HFFc6 (cell line): Measurements from ENCODE around the gene USP36. TPM values are rescaled to one million over a fixed set of nuclear protein-coding genes. Genes with fewer than 3 reads are reported as not detected.
A peak's percentile ranks its signal among the peaks of the same experiment; 100 is the strongest.

Source experiments
- DNase-seq: peaks from one replicate; pipeline ENCODE4 v3.0.0-alpha.2; 2018
- H3K27ac Mint-ChIP-seq: 2 replicates; pipeline ENCODE4 v1.8.0; 2020; ENCODE audit warnings: mild to moderate bottlenecking, mixed read lengths
- H3K27me3 Mint-ChIP-seq: 2 replicates; pipeline ENCODE4 v1.8.0; 2021; ENCODE audit warnings: mild to moderate bottlenecking, moderate library complexity, mixed read lengths; ENCODE audit not compliant: insufficient read depth
- H3K36me3 Mint-ChIP-seq: 2 replicates; pipeline ENCODE4 v1.8.0; 2021; ENCODE audit warnings: low read depth, mixed read lengths
- H3K4me1 Mint-ChIP-seq: 2 replicates; pipeline ENCODE4 v1.8.0; 2020; ENCODE audit warnings: low read depth, mixed read lengths
- H3K4me3 Mint-ChIP-seq: 2 replicates; pipeline ENCODE4 v1.8.0; 2020; ENCODE audit warnings: mild to moderate bottlenecking, moderate library complexity, mixed read lengths
- H3K9me3 Mint-ChIP-seq: 2 replicates; pipeline ENCODE4 v1.8.0; 2020; ENCODE audit warnings: mild to moderate bottlenecking, mixed read lengths
- CTCF ChIP-seq: fragments of 200-600 bp; sonication (generic); IDR thresholded peaks from 2 replicates; pipeline ENCODE4 v1.5.0; 2021; ENCODE audit warnings: antibody characterized with exemption, mild to moderate bottlenecking
- total RNA-seq, 6 experiments: library from RNA; stranded (reverse); fragmentation: NEBNext Ultra II Directional; extraction: Animal tissue kit (Norgen Biotek cat#: 25700); gene quantifications; 2 replicates in 1 of 6; 3 replicates in 5 of 6; pipeline ENCODE4 v1.2.3, GENCODE V29; 2021

The USP36 gene
- total RNA-seq, 6 experiments from 2014 or later, result 43.6 to 50.3 (median 46.2) TPM

- no peak for TF ChIP-seq CTCF
- DNase-seq, result no peak
- Mint-ChIP-seq H3K27ac (no peak overlapping the region), H3K36me3 (peaks cover 25% of the 10 kb centered on the region), H3K9me3 (no peaks in the 10 kb centered on the region), H3K4me1 (peaks cover 16% of the 10 kb centered on the region), H3K4me3 (no peak overlapping the region), H3K27me3 (peaks cover 18% of the 10 kb centered on the region)
Observed at GRCh38 chr17:78857266-78857665, 16.7 kb upstream of the USP36 start.

GRCh38 chr17:78855561-78856165 lies 15.0 kb upstream of the USP36 start:
- no peak overlapping the region for H3K4me3 Mint-ChIP-seq
- no peaks in the 10 kb centered on the region; the same call in 1 of the 2 replicates for H3K4me1 Mint-ChIP-seq
- peaks cover 25% of the 10 kb centered on the region for H3K36me3 Mint-ChIP-seq
- peaks cover 3% of the 10 kb centered on the region; the same call in 1 of the 2 replicates for H3K9me3 Mint-ChIP-seq
- no peak overlapping the region for H3K27ac Mint-ChIP-seq
- no peak for DNase-seq
- TF ChIP-seq CTCF, result no peak
- H3K27me3 Mint-ChIP-seq, result peaks cover 14% of the 10 kb centered on the region

- peaks cover 14% of the 10 kb centered on the region for H3K27me3 Mint-ChIP-seq
- H3K27ac Mint-ChIP-seq, result no peak overlapping the region
- H3K4me1 Mint-ChIP-seq, result no peaks in the 10 kb centered on the region
- no peak for DNase-seq
- H3K36me3 Mint-ChIP-seq, result peaks cover 25% of the 10 kb centered on the region
- no peak overlapping the region for H3K4me3 Mint-ChIP-seq
- peaks cover 3% of the 10 kb centered on the region; the same call in 1 of the 2 replicates for H3K9me3 Mint-ChIP-seq
- TF ChIP-seq CTCF, result no peak
Observed at GRCh38 chr17:78854508-78854907, 13.9 kb upstream of the USP36 start.

GRCh38 chr17:78853926-78854394 lies 13.3 kb upstream of the USP36 start:
- no peak for TF ChIP-seq CTCF
- Mint-ChIP-seq H3K9me3 (peaks cover 3% of the 10 kb centered on the region; the same call in 1 of the 2 replicates), H3K4me1 (no peaks in the 10 kb centered on the region), H3K27ac (no peak overlapping the region), H3K4me3 (no peak overlapping the region), H3K27me3 (peaks cover 14% of the 10 kb centered on the region), H3K36me3 (peaks cover 25% of the 10 kb centered on the region)
- no peak for DNase-seq

- 0 out of 2 replicates have a peak, but pooled peaks have one; percentile 10 for TF ChIP-seq CTCF
- H3K27me3 Mint-ChIP-seq, result peaks cover 14% of the 10 kb centered on the region
- H3K27ac Mint-ChIP-seq, result no peak overlapping the region
- peaks cover 25% of the 10 kb centered on the region for H3K36me3 Mint-ChIP-seq
- H3K4me1 Mint-ChIP-seq, result no peaks in the 10 kb centered on the region
- DNase-seq, result no peak
- no peak overlapping the region for H3K4me3 Mint-ChIP-seq
- H3K9me3 Mint-ChIP-seq, result peaks cover 3% of the 10 kb centered on the region; the same call in 1 of the 2 replicates
Observed at GRCh38 chr17:78852709-78853121, 12.1 kb upstream of the USP36 start.
